GM10847 (cell line): ENCODE results near the gene CRHR2.

Experiments
- POLR2A ChIP-seq: IDR thresholded peaks from 2 replicates; pipeline ENCODE4 v1.6.1; 2011; ENCODE audit not compliant: insufficient read length; ENCODE audit errors: extremely low read depth

Gene CRHR2

GRCh38 chr7:30634634-30635201, 47.5 kb downstream of the CRHR2 start:
- TF ChIP-seq POLR2A, result no peak

GRCh38 chr7:30634193-30634626, 48.0 kb downstream of the CRHR2 start:
- no peak for TF ChIP-seq POLR2A

GRCh38 chr7:30633223-30633622, 49.0 kb downstream of the CRHR2 start:
- TF ChIP-seq POLR2A, result no peak

GRCh38 chr7:30630986-30631385, 51.3 kb downstream of the CRHR2 start:
- TF ChIP-seq POLR2A, result no peak

GRCh38 chr7:30627026-30627425, 55.2 kb downstream of the CRHR2 start:
- no peak for TF ChIP-seq POLR2A

GRCh38 chr7:30625283-30625682, 57.0 kb downstream of the CRHR2 start:
- TF ChIP-seq POLR2A, result no peak

GRCh38 chr7:30618961-30619360, 63.3 kb downstream of the CRHR2 start:
- no peak for TF ChIP-seq POLR2A

- TF ChIP-seq POLR2A, result no peak
Observed at GRCh38 chr7:30618080-30618676, 64.1 kb downstream of the CRHR2 start.

- TF ChIP-seq POLR2A, result no peak
Observed at GRCh38 chr7:30617359-30617758, 64.9 kb downstream of the CRHR2 start.

- no peak for TF ChIP-seq POLR2A
Observed at GRCh38 chr7:30616318-30616717, 65.9 kb downstream of the CRHR2 start.

- TF ChIP-seq POLR2A, result no peak
Observed at GRCh38 chr7:30613366-30614325, 68.6 kb downstream of the CRHR2 start.

- no peak for TF ChIP-seq POLR2A
Observed at GRCh38 chr7:30612658-30613265, 69.5 kb downstream of the CRHR2 start.

GRCh38 chr7:30605832-30606231, 76.4 kb downstream of the CRHR2 start:
- TF ChIP-seq POLR2A, result no peak

GRCh38 chr7:30604901-30605300, 77.4 kb downstream of the CRHR2 start:
- TF ChIP-seq POLR2A, result no peak
